NCI-H748 (cell line): ENCODE results near the gene CTNND2.

ENCODE experiments used
- DNase-seq: peaks from one replicate; lab custom pipeline; 2025; ENCODE audit not compliant: unreplicated experiment; lab: John Stamatoyannopoulos, UW

Gene CTNND2

GRCh38 chr5:11602298-11602697, 301.9 kb downstream of the CTNND2 start:
- DNase-seq: no peak

- no peak for DNase-seq
Observed at GRCh38 chr5:11599499-11599898, 304.7 kb downstream of the CTNND2 start.

- no peak for DNase-seq
Observed at GRCh38 chr5:11596657-11597071, 307.6 kb downstream of the CTNND2 start.

- no peak for DNase-seq
Observed at GRCh38 chr5:11596185-11596584, 308.1 kb downstream of the CTNND2 start.

GRCh38 chr5:11595045-11595444, 309.2 kb downstream of the CTNND2 start:
- DNase-seq: no peak

GRCh38 chr5:11594021-11594420, 310.2 kb downstream of the CTNND2 start:
- DNase-seq: no peak

GRCh38 chr5:11590475-11590874, 313.8 kb downstream of the CTNND2 start:
- DNase-seq: no peak

GRCh38 chr5:11588803-11589202, 315.4 kb downstream of the CTNND2 start:
- DNase-seq: peak; percentile 52

- no peak for DNase-seq
Observed at GRCh38 chr5:11584017-11584416, 320.2 kb downstream of the CTNND2 start.

GRCh38 chr5:11579351-11579750, 324.9 kb downstream of the CTNND2 start:
- no peak for DNase-seq

GRCh38 chr5:11574787-11575186, 329.5 kb downstream of the CTNND2 start:
- DNase-seq: no peak

GRCh38 chr5:11573140-11573992, 330.9 kb downstream of the CTNND2 start:
- no peak for DNase-seq

GRCh38 chr5:11564706-11565105, 339.5 kb downstream of the CTNND2 start:
- peak; percentile 27 for DNase-seq

- no peak for DNase-seq
Observed at GRCh38 chr5:11563822-11564221, 340.4 kb downstream of the CTNND2 start.

- no peak for DNase-seq
Observed at GRCh38 chr5:11560915-11561697, 343.1 kb downstream of the CTNND2 start.

GRCh38 chr5:11557063-11557462, 347.2 kb downstream of the CTNND2 start:
- no peak for DNase-seq

- no peak for DNase-seq
Observed at GRCh38 chr5:11555171-11555570, 349.1 kb downstream of the CTNND2 start.

GRCh38 chr5:11547730-11548129, 356.5 kb downstream of the CTNND2 start:
- no peak for DNase-seq

- no peak for DNase-seq
Observed at GRCh38 chr5:11547140-11547539, 357.1 kb downstream of the CTNND2 start.

- no peak for DNase-seq
Observed at GRCh38 chr5:11540112-11540511, 364.1 kb downstream of the CTNND2 start.

- no peak for DNase-seq
Observed at GRCh38 chr5:11531811-11532555, 372.3 kb downstream of the CTNND2 start.
